Ishikawa (cell line): ENCODE results near the gene BRD3.

Experiments used
- CEBPB ChIP-seq: IDR thresholded peaks from 2 replicates; pipeline ENCODE4 v1.6.1; 2012
- CREB1 ChIP-seq: IDR thresholded peaks from 2 replicates; pipeline ENCODE4 v1.6.1; 2012; ENCODE audit warnings: low read depth
- EGR1 ChIP-seq: IDR thresholded peaks from 2 replicates; pipeline ENCODE4 v1.6.1; 2012
- EP300 ChIP-seq: IDR thresholded peaks from 2 replicates; pipeline ENCODE4 v1.6.1; 2012; ENCODE audit warnings: borderline replicate concordance
- FOXM1 ChIP-seq: IDR thresholded peaks from 2 replicates; pipeline ENCODE4 v1.6.1; 2012; ENCODE audit warnings: low read depth, borderline replicate concordance
- NFIC ChIP-seq: IDR thresholded peaks from 2 replicates; pipeline ENCODE4 v1.6.1; 2012
- RAD21 ChIP-seq: IDR thresholded peaks from 2 replicates; pipeline ENCODE4 v1.6.1; 2012; ENCODE audit warnings: low read depth
- TAF1 ChIP-seq: IDR thresholded peaks from 2 replicates; pipeline ENCODE4 v1.6.1; 2012; ENCODE audit warnings: low read depth, mild to moderate bottlenecking
- TCF12 ChIP-seq: IDR thresholded peaks from 2 replicates; pipeline ENCODE4 v1.6.1; 2012; ENCODE audit warnings: low read depth
- TEAD4 ChIP-seq: IDR thresholded peaks from 2 replicates; pipeline ENCODE4 v1.6.1; 2012
- YY1 ChIP-seq: IDR thresholded peaks from 2 replicates; pipeline ENCODE4 v1.6.1; 2012; ENCODE audit warnings: low read depth
- ZBTB7A ChIP-seq: IDR thresholded peaks from 2 replicates; pipeline ENCODE4 v1.6.1; 2012; ENCODE audit warnings: low read depth
- TF ChIP-seq, protein P1 (sequence below): IDR thresholded peaks from 2 replicates; pipeline ENCODE4 v1.6.1; 2012; ENCODE audit warnings: low read depth, mild to moderate bottlenecking
- TF ChIP-seq, protein P2 (sequence below): IDR thresholded peaks from 2 replicates; pipeline ENCODE4 v1.6.1; 2012
- TF ChIP-seq, protein P3 (sequence below): IDR thresholded peaks from 2 replicates; pipeline ENCODE4 v1.6.1; 2012

The BRD3 gene

DNA sequence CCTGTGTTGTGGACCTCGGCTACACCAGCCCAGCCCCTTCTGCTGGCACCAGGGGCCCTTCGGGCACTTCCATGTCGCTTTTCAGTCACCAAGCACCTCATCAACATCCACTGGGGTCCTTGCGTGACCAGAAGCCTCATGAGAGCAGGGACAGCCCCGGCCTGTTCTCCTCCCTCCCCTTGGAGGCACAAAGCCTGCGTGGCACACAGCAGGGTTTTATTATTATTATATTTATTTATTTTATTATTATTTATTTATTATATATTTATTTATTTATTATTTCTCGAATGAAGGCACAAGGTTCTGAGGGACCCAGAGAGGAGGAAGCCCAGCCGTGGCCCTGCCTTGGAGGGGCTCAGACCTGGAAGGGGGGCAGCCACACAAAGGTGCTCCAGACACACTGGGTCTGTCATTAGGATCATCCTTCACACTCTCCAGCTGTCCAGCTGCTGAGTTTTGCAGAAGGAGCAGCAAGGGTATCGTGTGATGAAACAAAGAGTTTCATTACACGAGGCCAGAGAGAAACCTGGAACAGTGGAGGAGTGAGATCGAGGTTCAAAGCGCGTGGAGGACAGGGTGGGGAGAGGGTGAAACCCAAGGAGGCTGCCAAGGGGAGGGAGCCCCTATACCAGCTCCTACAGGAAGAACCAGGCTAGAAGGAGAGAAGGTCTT is 80.9 kb downstream of the BRD3 start:
- TF ChIP-seq, protein P1, sequence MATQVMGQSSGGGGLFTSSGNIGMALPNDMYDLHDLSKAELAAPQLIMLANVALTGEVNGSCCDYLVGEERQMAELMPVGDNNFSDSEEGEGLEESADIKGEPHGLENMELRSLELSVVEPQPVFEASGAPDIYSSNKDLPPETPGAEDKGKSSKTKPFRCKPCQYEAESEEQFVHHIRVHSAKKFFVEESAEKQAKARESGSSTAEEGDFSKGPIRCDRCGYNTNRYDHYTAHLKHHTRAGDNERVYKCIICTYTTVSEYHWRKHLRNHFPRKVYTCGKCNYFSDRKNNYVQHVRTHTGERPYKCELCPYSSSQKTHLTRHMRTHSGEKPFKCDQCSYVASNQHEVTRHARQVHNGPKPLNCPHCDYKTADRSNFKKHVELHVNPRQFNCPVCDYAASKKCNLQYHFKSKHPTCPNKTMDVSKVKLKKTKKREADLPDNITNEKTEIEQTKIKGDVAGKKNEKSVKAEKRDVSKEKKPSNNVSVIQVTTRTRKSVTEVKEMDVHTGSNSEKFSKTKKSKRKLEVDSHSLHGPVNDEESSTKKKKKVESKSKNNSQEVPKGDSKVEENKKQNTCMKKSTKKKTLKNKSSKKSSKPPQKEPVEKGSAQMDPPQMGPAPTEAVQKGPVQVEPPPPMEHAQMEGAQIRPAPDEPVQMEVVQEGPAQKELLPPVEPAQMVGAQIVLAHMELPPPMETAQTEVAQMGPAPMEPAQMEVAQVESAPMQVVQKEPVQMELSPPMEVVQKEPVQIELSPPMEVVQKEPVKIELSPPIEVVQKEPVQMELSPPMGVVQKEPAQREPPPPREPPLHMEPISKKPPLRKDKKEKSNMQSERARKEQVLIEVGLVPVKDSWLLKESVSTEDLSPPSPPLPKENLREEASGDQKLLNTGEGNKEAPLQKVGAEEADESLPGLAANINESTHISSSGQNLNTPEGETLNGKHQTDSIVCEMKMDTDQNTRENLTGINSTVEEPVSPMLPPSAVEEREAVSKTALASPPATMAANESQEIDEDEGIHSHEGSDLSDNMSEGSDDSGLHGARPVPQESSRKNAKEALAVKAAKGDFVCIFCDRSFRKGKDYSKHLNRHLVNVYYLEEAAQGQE, result no peak
- no peak for TF ChIP-seq CEBPB
- TF ChIP-seq YY1, result no peak
- no peak for TF ChIP-seq FOXM1
- no peak for TF ChIP-seq CREB1
- no peak for TF ChIP-seq TAF1
- TF ChIP-seq RAD21, result no peak
- TF ChIP-seq TEAD4, result no peak
- no peak for TF ChIP-seq NFIC
- TF ChIP-seq, protein P2, sequence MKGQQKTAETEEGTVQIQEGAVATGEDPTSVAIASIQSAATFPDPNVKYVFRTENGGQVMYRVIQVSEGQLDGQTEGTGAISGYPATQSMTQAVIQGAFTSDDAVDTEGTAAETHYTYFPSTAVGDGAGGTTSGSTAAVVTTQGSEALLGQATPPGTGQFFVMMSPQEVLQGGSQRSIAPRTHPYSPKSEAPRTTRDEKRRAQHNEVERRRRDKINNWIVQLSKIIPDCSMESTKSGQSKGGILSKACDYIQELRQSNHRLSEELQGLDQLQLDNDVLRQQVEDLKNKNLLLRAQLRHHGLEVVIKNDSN, result no peak
- no peak for TF ChIP-seq EP300

DNA sequence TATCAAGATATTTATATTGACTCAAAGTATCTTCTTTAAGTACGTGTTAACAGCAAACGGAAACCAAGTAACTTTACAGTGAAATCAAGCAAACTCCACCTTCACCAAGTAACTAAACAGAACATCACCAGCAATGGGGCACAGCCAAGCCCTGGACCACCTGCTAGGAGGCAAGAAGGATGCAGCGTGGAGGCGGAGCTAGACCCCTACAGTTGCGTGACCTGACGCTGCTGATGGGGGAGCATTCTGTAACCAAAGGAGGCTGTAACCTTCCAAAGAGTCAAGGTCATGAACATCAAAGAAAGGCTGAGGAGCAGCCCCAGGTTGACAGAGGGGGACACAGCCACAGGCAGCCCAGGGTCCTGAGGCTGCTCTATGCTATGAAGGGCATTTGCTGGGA is 81.8 kb downstream of the BRD3 start:
- TF ChIP-seq EGR1 (no peak), TCF12 (no peak), EP300 (no peak), CEBPB (no peak), CREB1 (no peak), NFIC (no peak)
- TF ChIP-seq, protein P3, sequence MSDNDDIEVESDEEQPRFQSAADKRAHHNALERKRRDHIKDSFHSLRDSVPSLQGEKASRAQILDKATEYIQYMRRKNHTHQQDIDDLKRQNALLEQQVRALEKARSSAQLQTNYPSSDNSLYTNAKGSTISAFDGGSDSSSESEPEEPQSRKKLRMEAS, result no peak

DNA sequence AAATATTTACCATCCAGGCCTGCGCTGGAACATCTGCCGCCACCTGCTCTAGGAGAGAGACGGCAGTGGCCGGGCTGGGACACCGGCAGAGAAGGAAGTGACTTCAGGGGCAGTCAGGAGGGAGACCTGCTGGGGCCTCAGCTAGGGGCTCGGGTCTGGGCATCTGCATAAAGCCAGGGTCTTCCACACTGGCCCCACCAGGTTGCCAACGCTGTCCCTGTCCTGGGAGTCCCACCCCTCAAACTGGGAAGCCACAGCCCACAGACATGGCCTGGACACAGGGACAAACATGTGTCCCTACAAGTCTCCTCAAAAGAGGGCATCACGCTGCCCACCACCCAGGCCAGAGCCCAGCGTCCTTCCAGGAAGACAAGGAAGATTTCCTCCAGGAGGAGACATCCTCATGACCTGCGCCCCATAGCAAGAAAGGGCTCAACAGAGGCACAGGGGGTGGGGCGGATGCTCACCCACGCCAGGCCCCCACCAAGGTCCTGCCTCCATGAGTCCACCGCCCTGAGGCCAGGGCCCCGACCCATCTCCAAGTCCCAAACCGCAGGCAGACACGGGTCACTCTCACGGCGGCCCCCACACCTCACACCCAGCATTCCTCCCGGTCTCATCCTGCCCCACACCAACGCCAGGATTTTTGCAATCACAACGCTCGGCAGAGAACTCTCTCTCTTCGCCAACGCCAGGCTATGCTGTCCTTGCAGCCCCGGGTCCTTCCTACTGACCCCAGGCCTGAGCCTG is 84.7 kb downstream of the BRD3 start:
- TF ChIP-seq YY1 (no peak), TEAD4 (no peak), TAF1 (no peak)
- TF ChIP-seq, protein P3, result no peak

DNA sequence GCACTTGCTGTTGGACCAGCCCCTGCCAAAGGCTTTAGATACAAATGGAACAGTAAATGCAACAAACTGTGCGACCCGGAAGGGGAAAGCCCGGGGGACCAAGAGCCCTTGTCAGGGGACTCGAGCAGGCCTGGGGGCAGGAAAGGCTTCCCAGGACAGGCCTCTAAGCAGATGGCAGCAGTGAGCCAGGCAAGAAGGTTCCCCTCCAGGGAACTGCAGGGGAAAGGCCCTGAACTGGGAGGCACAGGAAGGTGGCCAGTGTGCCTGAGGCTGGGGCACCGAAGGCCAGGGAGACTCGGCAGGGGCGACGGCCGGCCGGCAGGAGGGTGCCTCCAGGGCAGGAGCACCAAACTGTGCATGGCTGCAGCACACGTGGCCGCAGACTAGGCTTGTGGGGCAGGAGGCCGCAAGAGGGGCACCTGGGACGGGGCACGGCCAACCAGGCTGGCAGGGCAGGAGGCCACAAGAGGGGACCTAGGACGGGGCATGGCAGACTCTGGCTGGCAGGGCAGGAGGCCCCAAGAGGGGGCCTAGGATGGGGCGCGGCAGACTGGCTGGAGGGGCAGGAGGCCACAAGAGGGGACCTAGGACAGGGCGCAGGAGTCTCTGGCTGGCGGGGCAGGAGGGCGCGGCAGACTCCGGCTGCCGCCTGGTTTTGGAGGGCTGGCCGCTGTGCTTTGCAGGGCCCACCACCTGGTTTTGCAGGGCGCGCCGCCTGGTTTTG is 85.7 kb downstream of the BRD3 start:
- TF ChIP-seq, protein P2, result no peak
- TF ChIP-seq, protein P1, result no peak
- TF ChIP-seq TAF1 (no peak), TEAD4 (no peak), ZBTB7A (no peak), EP300 (no peak), RAD21 (no peak), FOXM1 (no peak), NFIC (no peak), EGR1 (no peak), TCF12 (no peak), CREB1 (no peak)
- TF ChIP-seq, protein P3, result no peak

DNA sequence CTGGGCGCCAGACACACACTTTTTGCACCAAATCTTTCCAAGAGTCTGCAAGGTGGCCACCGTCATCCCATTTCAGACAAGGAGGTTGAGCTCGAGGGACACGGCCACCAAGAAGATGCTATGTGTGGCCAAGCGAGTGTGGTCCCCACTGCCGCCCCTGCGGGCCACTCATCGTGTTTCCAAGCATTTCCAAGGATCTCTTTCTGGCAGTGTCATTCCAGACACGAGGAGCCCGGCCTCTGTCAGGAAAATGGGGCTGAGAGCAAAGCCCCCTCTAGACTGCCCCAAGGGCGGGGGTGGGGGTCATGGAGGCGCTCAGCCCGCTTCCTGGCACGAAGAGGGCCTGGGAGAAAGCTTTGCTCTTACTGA is 86.3 kb downstream of the BRD3 start:
- TF ChIP-seq ZBTB7A (no peak), TAF1 (no peak), NFIC (no peak), RAD21 (no peak), YY1 (no peak), TEAD4 (no peak), TCF12 (no peak), EP300 (no peak), CEBPB (no peak), EGR1 (no peak), FOXM1 (no peak), CREB1 (no peak)
- TF ChIP-seq, protein P3, result no peak
- TF ChIP-seq, protein P1, result no peak
- TF ChIP-seq, protein P2, result no peak
